ENCODE data around the gene PDK3.

DNA sequence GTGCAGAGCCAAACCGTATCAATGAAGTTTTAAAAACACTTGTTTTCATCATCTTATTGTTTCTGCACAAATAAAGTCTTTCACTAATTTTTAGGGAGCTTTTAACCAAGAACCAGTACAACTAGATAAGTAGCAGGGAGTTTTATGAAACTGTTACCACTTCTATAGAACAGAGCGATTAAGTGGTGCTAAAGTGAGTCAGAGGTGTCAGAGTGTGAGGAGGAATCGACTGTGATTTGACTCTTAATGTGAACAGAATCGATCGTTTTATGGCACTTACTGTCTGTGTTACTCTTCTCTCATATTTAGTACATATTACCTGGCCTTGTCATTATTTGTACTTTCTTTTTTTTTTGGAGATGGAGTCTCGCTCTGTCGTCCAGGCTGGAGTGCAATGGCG lies 43.3 kb downstream of the PDK3 start:
- TF ChIP-seq, protein P1, sequence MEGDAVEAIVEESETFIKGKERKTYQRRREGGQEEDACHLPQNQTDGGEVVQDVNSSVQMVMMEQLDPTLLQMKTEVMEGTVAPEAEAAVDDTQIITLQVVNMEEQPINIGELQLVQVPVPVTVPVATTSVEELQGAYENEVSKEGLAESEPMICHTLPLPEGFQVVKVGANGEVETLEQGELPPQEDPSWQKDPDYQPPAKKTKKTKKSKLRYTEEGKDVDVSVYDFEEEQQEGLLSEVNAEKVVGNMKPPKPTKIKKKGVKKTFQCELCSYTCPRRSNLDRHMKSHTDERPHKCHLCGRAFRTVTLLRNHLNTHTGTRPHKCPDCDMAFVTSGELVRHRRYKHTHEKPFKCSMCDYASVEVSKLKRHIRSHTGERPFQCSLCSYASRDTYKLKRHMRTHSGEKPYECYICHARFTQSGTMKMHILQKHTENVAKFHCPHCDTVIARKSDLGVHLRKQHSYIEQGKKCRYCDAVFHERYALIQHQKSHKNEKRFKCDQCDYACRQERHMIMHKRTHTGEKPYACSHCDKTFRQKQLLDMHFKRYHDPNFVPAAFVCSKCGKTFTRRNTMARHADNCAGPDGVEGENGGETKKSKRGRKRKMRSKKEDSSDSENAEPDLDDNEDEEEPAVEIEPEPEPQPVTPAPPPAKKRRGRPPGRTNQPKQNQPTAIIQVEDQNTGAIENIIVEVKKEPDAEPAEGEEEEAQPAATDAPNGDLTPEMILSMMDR (IDR thresholded peaks at IDR 0.05; ENCODE audit: poor library complexity, severe bottlenecking): no peak
- TF ChIP-seq TAF1 (IDR thresholded peaks at IDR 0.05; ENCODE audit: low read depth): no peak
- TF ChIP-seq, protein P2, sequence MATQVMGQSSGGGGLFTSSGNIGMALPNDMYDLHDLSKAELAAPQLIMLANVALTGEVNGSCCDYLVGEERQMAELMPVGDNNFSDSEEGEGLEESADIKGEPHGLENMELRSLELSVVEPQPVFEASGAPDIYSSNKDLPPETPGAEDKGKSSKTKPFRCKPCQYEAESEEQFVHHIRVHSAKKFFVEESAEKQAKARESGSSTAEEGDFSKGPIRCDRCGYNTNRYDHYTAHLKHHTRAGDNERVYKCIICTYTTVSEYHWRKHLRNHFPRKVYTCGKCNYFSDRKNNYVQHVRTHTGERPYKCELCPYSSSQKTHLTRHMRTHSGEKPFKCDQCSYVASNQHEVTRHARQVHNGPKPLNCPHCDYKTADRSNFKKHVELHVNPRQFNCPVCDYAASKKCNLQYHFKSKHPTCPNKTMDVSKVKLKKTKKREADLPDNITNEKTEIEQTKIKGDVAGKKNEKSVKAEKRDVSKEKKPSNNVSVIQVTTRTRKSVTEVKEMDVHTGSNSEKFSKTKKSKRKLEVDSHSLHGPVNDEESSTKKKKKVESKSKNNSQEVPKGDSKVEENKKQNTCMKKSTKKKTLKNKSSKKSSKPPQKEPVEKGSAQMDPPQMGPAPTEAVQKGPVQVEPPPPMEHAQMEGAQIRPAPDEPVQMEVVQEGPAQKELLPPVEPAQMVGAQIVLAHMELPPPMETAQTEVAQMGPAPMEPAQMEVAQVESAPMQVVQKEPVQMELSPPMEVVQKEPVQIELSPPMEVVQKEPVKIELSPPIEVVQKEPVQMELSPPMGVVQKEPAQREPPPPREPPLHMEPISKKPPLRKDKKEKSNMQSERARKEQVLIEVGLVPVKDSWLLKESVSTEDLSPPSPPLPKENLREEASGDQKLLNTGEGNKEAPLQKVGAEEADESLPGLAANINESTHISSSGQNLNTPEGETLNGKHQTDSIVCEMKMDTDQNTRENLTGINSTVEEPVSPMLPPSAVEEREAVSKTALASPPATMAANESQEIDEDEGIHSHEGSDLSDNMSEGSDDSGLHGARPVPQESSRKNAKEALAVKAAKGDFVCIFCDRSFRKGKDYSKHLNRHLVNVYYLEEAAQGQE (IDR thresholded peaks at IDR 0.05; ENCODE audit: borderline replicate concordance): no peak
- no peak for TF ChIP-seq RAD21 (conservative IDR thresholded peaks at IDR 0.05)
- TF ChIP-seq MXI1 (conservative IDR thresholded peaks at IDR 0.05; ENCODE audit: poor library complexity, severe bottlenecking): no peak
- TF ChIP-seq EP300 (conservative IDR thresholded peaks at IDR 0.05; ENCODE audit: poor library complexity, severe bottlenecking): no peak
- no peak for TF ChIP-seq EZH2 (IDR thresholded peaks at IDR 0.05; ENCODE audit: borderline replicate concordance, insufficient read depth, low read length, poor library complexity, severe bottlenecking)
- no peak for TF ChIP-seq POLR2AphosphoS5 (IDR thresholded peaks at IDR 0.05)
- TF ChIP-seq SMC3 (conservative IDR thresholded peaks at IDR 0.05; ENCODE audit: poor library complexity): no peak
